GM12878 (cell line): ENCODE data around the gene AGER. TPM values are rescaled to one million over a fixed set of nuclear protein-coding genes. Genes with fewer than 3 reads are reported as not detected.

Experiments used
- ATAC-seq: fragments of 200-7000 bp; cut with Tn5 transposase; 3 replicates; pipeline ENCODE4 v1.9.1; 2020; ENCODE audit warnings: mild to moderate bottlenecking, moderate library complexity
- BruUV-seq: library from RNA; stranded (reverse); fragments of 400-500 nt; replicated peaks from 2 replicates; lab custom pipeline; 2021; lab: Mats Ljungman, UMichigan
- CTCF ChIA-PET: fragments of 300-600 bp; sonication (Branson Sonifier 250); formaldehyde crosslinking; extraction: SDS; loops from one replicate; lab custom pipeline; 2021; ENCODE audit warnings: inconsistent platforms; lab: Yijun Ruan, JAX
- POLR2A ChIA-PET: fragments of 350-600 bp; formaldehyde crosslinking; extraction: SDS; loops from one replicate; lab custom pipeline; 2021; ENCODE audit warnings: inconsistent platforms; lab: Charles Lee
- RAD21 ChIA-PET: fragments of 300-600 bp; sonication (Branson Sonifier 250); formaldehyde crosslinking; loops from one replicate; lab custom pipeline; 2023; ENCODE audit warnings: antibody characterized with exemption; ENCODE audit not compliant: unreplicated experiment; lab: Charles Lee
- SMC1A ChIA-PET: fragments of 300-600 bp; sonication (Branson Sonifier 250); formaldehyde crosslinking; loops from one replicate; lab custom pipeline; 2023; ENCODE audit not compliant: unreplicated experiment, uncharacterized antibody; lab: Charles Lee
- DNase-seq: peaks from one replicate; pipeline ENCODE4 v3.0.0-alpha.2; 2011; ENCODE audit warnings: low read depth, low spot score
- FAIRE-seq: peaks from 3 replicates; lab custom pipeline; 2011; peaks lifted over from hg19 to GRCh38; lab: Jason Lieb, UNC
- H2AFZ ChIP-seq: 2 replicates; pipeline ENCODE4 v1.6.0; 2011; ENCODE audit warnings: low read depth, low read length, control low read depth; ENCODE audit not compliant: control insufficient read depth
- H3K27ac ChIP-seq: 2 replicates; pipeline ENCODE4 v1.5.1; 2011; ENCODE audit warnings: control low read depth; ENCODE audit not compliant: control insufficient read depth, insufficient read depth
- H3K27me3 ChIP-seq, 2 experiments: replicated peaks in 1 of 2; 2 replicates each; pipeline versions ENCODE4 v1.6.0 to v1.6.1; 2011; ENCODE audit warnings: low read length in 1 of 2; ENCODE audit not compliant: control insufficient read depth in 2 of 2, insufficient read depth in 2 of 2
- H3K36me3 ChIP-seq, 2 experiments: 2 replicates each; pipeline ENCODE4 v1.5.1; 2011; ENCODE audit warnings: low read length in 1 of 2; ENCODE audit not compliant: control insufficient read depth in 2 of 2, insufficient read depth in 2 of 2
- H3K4me1 ChIP-seq: 2 replicates; pipeline ENCODE4 v1.6.1; 2011; ENCODE audit warnings: mild to moderate bottlenecking, low read length, moderate library complexity, mixed read lengths; ENCODE audit not compliant: control insufficient read depth, insufficient read depth
- H3K4me2 ChIP-seq: 2 replicates; pipeline ENCODE4 v1.6.0; 2011; ENCODE audit warnings: control low read depth; ENCODE audit not compliant: control insufficient read depth, insufficient read depth
- H3K4me3 ChIP-seq: fragments of 200-600 bp; sonication (generic); 2 replicates; pipeline ENCODE4 v1.5.1; 2016
- H3K79me2 ChIP-seq: 2 replicates; pipeline ENCODE4 v1.6.0; 2011; ENCODE audit warnings: low read length; ENCODE audit not compliant: control insufficient read depth, insufficient read depth
- H3K9ac ChIP-seq: 2 replicates; pipeline ENCODE4 v1.8.0; 2011; ENCODE audit warnings: low read length, control low read depth, mixed read lengths; ENCODE audit not compliant: control insufficient read depth, insufficient read depth
- H3K9me3 ChIP-seq: replicated peaks from 3 replicates; pipeline ENCODE4 v1.5.1; 2011; ENCODE audit warnings: mild to moderate bottlenecking, low read length; ENCODE audit not compliant: control insufficient read depth, insufficient read depth
- H4K20me1 ChIP-seq: 2 replicates; pipeline ENCODE4 v1.6.0; 2011; ENCODE audit not compliant: control insufficient read depth, insufficient read depth
- BCL3 ChIP-seq: IDR thresholded peaks from 2 replicates; pipeline ENCODE4 v1.6.1; 2011; ENCODE audit warnings: borderline replicate concordance, low read depth, mild to moderate bottlenecking, moderate library complexity, low read length; ENCODE audit not compliant: insufficient read depth, poor library complexity, severe bottlenecking
- CHD4 ChIP-seq: fragments of 200-600 bp; sonication (generic); IDR thresholded peaks from 2 replicates; pipeline ENCODE4 v1.6.1; 2016; ENCODE audit warnings: mild to moderate bottlenecking
- NBN ChIP-seq: fragments of 450-650 bp; IDR thresholded peaks from 2 replicates; pipeline ENCODE4 v1.6.1; 2016
- PRDM15 ChIP-seq: fragments of 450-650 bp; formaldehyde crosslinking; IDR thresholded peaks from 2 replicates; pipeline ENCODE4 v1.4.0; 2020; ENCODE audit warnings: mild to moderate bottlenecking, moderate library complexity
- SP1 ChIP-seq: IDR thresholded peaks from one replicate; pipeline ENCODE4 v1.6.1; 2011; ENCODE audit warnings: low read depth, low read length
- TBL1XR1 ChIP-seq: IDR thresholded peaks from 2 replicates; pipeline ENCODE4 v1.6.1; 2012; ENCODE audit warnings: low read depth, low read length, improper control_type of control experiment
- YBX1 ChIP-seq: fragments of 450-650 bp; IDR thresholded peaks from 2 replicates; pipeline ENCODE4 v1.6.1; 2016; ENCODE audit warnings: antibody characterized with exemption
- ZNF274 ChIP-seq: IDR thresholded peaks from one replicate; pipeline ENCODE4 v1.8.0; 2011; ENCODE audit not compliant: insufficient read length, insufficient read depth
- ZNF622 ChIP-seq: fragments of 450-650 bp; IDR thresholded peaks from 2 replicates; pipeline ENCODE4 v1.6.1; 2017; ENCODE audit warnings: mild to moderate bottlenecking, inconsistent platforms
- ZSCAN29 ChIP-seq: fragments of 450-650 bp; IDR thresholded peaks from 2 replicates; pipeline ENCODE4 v1.6.1; 2017; ENCODE audit warnings: mild to moderate bottlenecking, moderate library complexity
- in situ Hi-C: fragments of 300-500 bp; cut with MboI; formaldehyde crosslinking; loops from 9 replicates; pipeline ENCODE4 v1.14.3; 2018; ENCODE audit warnings: mixed read lengths
- intact Hi-C: fragments of 100-400 bp; cut with micrococcal nuclease; formaldehyde crosslinking; loops from one replicate; pipeline ENCODE4 v1.14.2; 2022; ENCODE audit not compliant: unreplicated experiment
- polyA plus RNA-seq, 11 experiments: library from polyadenylated mRNA; depleted of rRNA in 4 of 11; unstranded in 6 of 11; stranded (reverse) in 5 of 11; fragments of >200 nt; fragmentation: Nextera tagmentation in 4 of 11; fragmentation: Illumina TruSeq in 1 of 11; extraction: Ambion mirVana in 4 of 11; extraction: Trizol in 1 of 11; gene quantifications; 1 replicate in 1 of 11; 2 replicates in 10 of 11; pipeline versions ENCODE4 v1.2.1 to v1.2.3, GENCODE V29; 2011 to 2016; ENCODE audit warnings: inconsistent platforms in 2 of 11, missing spikeins in 2 of 11, low read depth in 1 of 11
- total RNA-seq, 4 experiments: library from RNA; depleted of rRNA in 3 of 4; stranded (reverse); fragments of >200 nt in 3 of 4; fragmentation: Illumina TruSeq in 1 of 4; extraction: Trizol in 1 of 4; gene quantifications; 2 replicates each; pipeline versions ENCODE4 v1.2.1 to v1.2.3, GENCODE V29; 2013 to 2021
- TF ChIP-seq, protein P1 (sequence below): fragments of 450-650 bp; IDR thresholded peaks from 2 replicates; pipeline ENCODE4 v1.6.1; 2017; ENCODE audit warnings: borderline replicate concordance

The AGER gene
- total and polyA plus RNA-seq, 10 of the 15 experiments (the other 5 are each of a cell fraction or from before 2014, with no cell fraction given) = 1.1 to 18.2 (median 3.9) TPM

GRCh38 chr6:32164295-32164694 lies 19.8 kb downstream of the AGER start, which contains the start of gene EGFL8:
Gene EGFL8, plus strand, starts transcription at chr6:32164595. Its CDS starts 1,571 bp downstream, at chr6:32166166.
- Histone ChIP-seq H3K4me3 (no peak within 1 kb of the TSS), H4K20me1 (no peaks in the 10 kb centered on the region; the same call in 1 of the 2 replicates), H3K79me2 (no peaks in the 10 kb centered on the region), H3K4me2 (no peak within 1 kb of the TSS), H2AFZ (no peak within 1 kb of the TSS), H3K4me1 (no peaks in the 10 kb centered on the region), H3K36me3 (peaks cover 0 to 3% of the 10 kb centered on the region in 2 experiments; a peak in 1 of 4 replicates), H3K9me3 (no peaks in the 10 kb centered on the region), H3K9ac (no peak within 1 kb of the TSS), H3K27ac (no peak within 1 kb of the TSS), H3K27me3 (no peaks in the 10 kb centered on the region)
- intact Hi-C loops = no loop called here
- POLR2A ChIA-PET = interaction anchor here (0.7 to 0.9 kb wide), 2 partner anchors 26 to 31 kb away, joined by 3 read pairs; partner anchors contain the start of gene PBX2
- CTCF ChIA-PET = interaction anchor here (1.1 to 1.2 kb wide), 2 partner anchors 18 to 31 kb away, joined by 3 to 4 read pairs; no protein-coding TSS in a partner anchor
- in situ Hi-C loops = no loop called here
- TF ChIP-seq ZNF622 (no peak), ZNF274 (no peak), CHD4 (no peak), NBN (no peak), YBX1 (no peak), TBL1XR1 (no peak), ZSCAN29 (no peak), SP1 (no peak), BCL3 (no peak), PRDM15 (CRISPR knock-in tag) (no peak)
- TF ChIP-seq, protein P1, sequence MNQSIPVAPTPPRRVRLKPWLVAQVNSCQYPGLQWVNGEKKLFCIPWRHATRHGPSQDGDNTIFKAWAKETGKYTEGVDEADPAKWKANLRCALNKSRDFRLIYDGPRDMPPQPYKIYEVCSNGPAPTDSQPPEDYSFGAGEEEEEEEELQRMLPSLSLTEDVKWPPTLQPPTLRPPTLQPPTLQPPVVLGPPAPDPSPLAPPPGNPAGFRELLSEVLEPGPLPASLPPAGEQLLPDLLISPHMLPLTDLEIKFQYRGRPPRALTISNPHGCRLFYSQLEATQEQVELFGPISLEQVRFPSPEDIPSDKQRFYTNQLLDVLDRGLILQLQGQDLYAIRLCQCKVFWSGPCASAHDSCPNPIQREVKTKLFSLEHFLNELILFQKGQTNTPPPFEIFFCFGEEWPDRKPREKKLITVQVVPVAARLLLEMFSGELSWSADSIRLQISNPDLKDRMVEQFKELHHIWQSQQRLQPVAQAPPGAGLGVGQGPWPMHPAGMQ = no peak
- RAD21 ChIA-PET = interaction anchor here (1.1 kb wide), 1 partner anchor 31 kb away, joined by 5 read pairs; no protein-coding TSS in a partner anchor
- no peak for DNase-seq
- no peak for FAIRE-seq
- ATAC-seq = no peak
- BruUV-seq = no TSS peak
- SMC1A ChIA-PET = interaction anchor here (0.8 to 0.9 kb wide), 2 partner anchors 46 to 91 kb away, joined by 3 read pairs; no protein-coding TSS in a partner anchor
